ENCODE measurements around the gene LDLRAD4.

Gene LDLRAD4

DNA sequence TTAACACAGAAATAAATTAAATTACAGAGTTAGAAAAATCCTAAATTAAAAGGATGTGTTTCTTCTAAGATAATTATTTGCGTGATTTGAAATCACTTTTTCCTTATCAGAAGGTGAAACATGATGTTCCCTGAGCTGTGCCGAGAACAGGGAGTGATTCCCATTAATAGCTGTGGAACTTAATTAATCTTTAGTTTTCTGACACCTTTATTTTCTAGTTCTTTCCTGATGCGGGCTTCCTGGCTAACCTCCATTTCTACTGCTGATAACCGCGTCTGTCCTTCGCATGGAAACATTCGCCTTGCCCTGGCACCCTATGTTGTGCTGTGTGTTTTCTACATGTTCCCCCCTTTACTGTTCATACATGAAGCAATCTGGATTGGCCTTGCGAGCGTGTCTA, 334.9 kb downstream of the LDLRAD4 start:
- TF ChIP-seq FOXP2 (optimal IDR thresholded peaks at IDR 0.05; ENCODE audit: control extremely low read depth, extremely low read length, insufficient read depth) (no peak), EZH2 (IDR thresholded peaks at IDR 0.05) (no peak), POLR2AphosphoS5 (IDR thresholded peaks at IDR 0.05; ENCODE audit: borderline replicate concordance, low read depth, low read length) (no peak)
- Histone ChIP-seq H3K27ac (no peak overlapping the region), H3K9me3 (ENCODE audit: low read depth, low read length) (no peaks in the 10 kb centered on the region), H3K36me3 (ENCODE audit: insufficient read depth, low read length) (no peaks in the 10 kb centered on the region), H3K4me3 (no peak overlapping the region), H3K9ac (ENCODE audit: insufficient read length) (no peak overlapping the region)
- no peak for DNase-seq (ENCODE audit: low read depth, low spot score)

DNA sequence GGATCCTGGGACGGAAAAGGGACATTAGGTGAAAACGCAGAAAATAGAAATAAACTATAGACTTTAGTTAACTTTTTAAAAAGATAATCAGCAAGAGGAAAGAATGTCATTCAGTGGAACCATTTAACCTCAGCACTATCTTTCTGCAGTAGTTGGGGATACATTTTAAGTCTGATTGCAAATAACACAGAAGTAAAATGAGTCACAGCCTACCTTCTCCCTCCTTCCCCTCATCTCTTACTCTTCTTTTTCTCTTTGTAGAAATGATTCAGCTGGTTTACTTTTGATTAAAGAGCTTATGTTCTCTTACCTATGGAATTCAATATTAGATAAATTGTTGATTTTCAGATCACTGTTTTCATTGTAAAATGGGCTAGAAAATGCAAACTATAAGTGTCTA, 336.6 kb downstream of the LDLRAD4 start:
- no peak overlapping the region for H3K27ac ChIP-seq
- no peak overlapping the region for H3K9ac ChIP-seq (ENCODE audit: insufficient read length)
- H3K4me3 ChIP-seq = no peak overlapping the region
- TF ChIP-seq EZH2 (IDR thresholded peaks at IDR 0.05) (no peak), POLR2AphosphoS5 (IDR thresholded peaks at IDR 0.05; ENCODE audit: borderline replicate concordance, low read depth, low read length) (no peak), FOXP2 (optimal IDR thresholded peaks at IDR 0.05; ENCODE audit: control extremely low read depth, extremely low read length, insufficient read depth) (no peak)
- no peaks in the 10 kb centered on the region for H3K36me3 ChIP-seq (ENCODE audit: insufficient read depth, low read length)
- no peak for DNase-seq (ENCODE audit: low read depth, low spot score)
- no peaks in the 10 kb centered on the region for H3K9me3 ChIP-seq (ENCODE audit: low read depth, low read length)

DNA sequence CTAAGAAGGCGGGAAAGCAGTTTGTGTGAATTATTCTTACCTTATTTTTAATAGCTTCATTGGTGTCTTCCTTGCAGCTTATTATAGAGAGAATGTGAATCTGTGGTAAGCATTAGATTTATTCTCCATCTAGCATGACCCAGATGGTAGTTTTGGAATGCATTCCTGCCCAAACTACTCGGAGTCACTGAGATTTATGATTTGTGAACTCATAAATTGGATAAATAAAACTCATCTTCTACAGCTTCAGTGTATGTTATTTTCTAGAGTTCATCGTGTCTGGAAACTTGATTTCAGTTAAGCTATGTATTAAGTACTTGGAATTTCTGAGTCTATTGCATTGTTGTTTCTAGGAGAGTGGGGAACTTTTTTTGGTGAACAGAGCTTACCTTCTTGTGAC, 337.3 kb downstream of the LDLRAD4 start:
- H3K9me3 ChIP-seq (ENCODE audit: low read depth, low read length) = no peaks in the 10 kb centered on the region
- no peaks in the 10 kb centered on the region for H3K36me3 ChIP-seq (ENCODE audit: insufficient read depth, low read length)
- TF ChIP-seq POLR2AphosphoS5 (IDR thresholded peaks at IDR 0.05; ENCODE audit: borderline replicate concordance, low read depth, low read length) (no peak), FOXP2 (optimal IDR thresholded peaks at IDR 0.05; ENCODE audit: control extremely low read depth, extremely low read length, insufficient read depth) (no peak), EZH2 (IDR thresholded peaks at IDR 0.05) (no peak)
- DNase-seq (ENCODE audit: low read depth, low spot score) = no peak
- H3K9ac ChIP-seq (ENCODE audit: insufficient read length) = no peak overlapping the region
- no peak overlapping the region for H3K4me3 ChIP-seq
- H3K27ac ChIP-seq = no peak overlapping the region

DNA sequence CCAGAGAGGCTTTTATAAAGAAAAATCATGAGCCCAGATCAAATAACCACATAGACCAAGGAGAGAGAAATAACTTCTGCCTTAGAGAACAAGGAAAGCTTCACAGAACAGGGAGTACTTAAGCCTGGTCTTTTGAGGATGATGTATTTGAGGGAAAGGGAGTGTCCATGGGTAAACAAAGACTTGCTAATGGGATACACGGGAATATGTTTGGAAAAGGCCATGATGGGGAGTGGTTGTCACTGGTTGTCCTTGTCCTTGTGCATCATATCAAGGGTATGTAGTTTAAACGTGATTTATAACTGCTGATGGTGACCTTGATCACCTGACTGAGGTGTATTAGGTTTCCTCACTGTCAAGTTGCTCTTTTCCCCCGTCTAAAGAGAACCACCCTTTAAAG, 337.9 kb downstream of the LDLRAD4 start:
- H3K36me3 ChIP-seq (ENCODE audit: insufficient read depth, low read length) = no peaks in the 10 kb centered on the region
- no peak for DNase-seq (ENCODE audit: low read depth, low spot score)
- TF ChIP-seq POLR2AphosphoS5 (IDR thresholded peaks at IDR 0.05; ENCODE audit: borderline replicate concordance, low read depth, low read length) = no peak
- TF ChIP-seq FOXP2 (optimal IDR thresholded peaks at IDR 0.05; ENCODE audit: control extremely low read depth, extremely low read length, insufficient read depth) = no peak
- no peak for TF ChIP-seq EZH2 (IDR thresholded peaks at IDR 0.05)
- H3K4me3 ChIP-seq = no peak overlapping the region
- H3K9ac ChIP-seq (ENCODE audit: insufficient read length) = no peak overlapping the region
- H3K27ac ChIP-seq = no peak overlapping the region
- no peaks in the 10 kb centered on the region for H3K9me3 ChIP-seq (ENCODE audit: low read depth, low read length)

DNA sequence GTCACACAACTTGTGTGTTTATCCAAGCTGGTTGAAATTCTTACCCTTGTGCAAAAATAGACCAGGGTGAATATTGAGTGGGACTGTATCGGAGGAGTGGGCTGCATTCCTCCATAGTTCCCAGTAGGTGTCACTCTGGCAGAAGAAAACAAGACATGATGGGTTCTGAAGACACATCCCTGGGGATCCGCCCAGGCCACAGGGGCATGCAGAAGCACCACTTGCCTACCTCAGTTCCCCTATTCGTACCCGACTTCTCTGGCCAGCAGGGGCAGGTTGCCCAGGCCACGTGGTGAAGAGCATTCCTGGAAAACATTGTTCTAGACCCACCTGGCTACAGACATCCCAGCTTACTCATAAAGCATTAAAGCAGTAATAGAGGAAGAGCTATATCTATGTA, 339.6 kb downstream of the LDLRAD4 start:
- Histone ChIP-seq H3K9ac (ENCODE audit: insufficient read length) (no peak overlapping the region), H3K27ac (no peak overlapping the region)

DNA sequence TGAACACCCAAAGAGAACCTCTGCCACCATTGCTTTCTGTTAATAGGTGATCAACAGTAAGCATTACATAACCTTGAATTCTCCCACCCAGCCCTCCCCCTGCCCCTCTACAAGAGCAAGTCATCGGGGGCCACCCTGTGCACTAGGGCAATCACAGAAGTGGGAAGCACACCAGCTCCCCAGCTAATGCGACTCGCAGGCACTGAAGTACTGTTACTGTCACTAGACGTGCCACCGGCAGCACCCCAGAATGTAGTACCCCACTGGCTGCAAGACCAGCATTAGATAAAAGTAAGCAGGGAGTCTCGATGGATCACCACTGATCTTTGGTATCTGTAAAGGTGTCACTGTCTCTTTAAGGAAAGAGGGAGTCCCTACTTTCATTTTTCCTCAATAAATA, 340.2 kb downstream of the LDLRAD4 start:
- Histone ChIP-seq H3K9ac (ENCODE audit: insufficient read length) (no peak overlapping the region), H3K4me3 (no peak overlapping the region), H3K27ac (no peak overlapping the region), H3K9me3 (ENCODE audit: low read depth, low read length) (no peaks in the 10 kb centered on the region), H3K36me3 (ENCODE audit: insufficient read depth, low read length) (no peaks in the 10 kb centered on the region)
- TF ChIP-seq POLR2AphosphoS5 (IDR thresholded peaks at IDR 0.05; ENCODE audit: borderline replicate concordance, low read depth, low read length) (no peak), FOXP2 (optimal IDR thresholded peaks at IDR 0.05; ENCODE audit: control extremely low read depth, extremely low read length, insufficient read depth) (no peak), EZH2 (IDR thresholded peaks at IDR 0.05) (no peak)
- DNase-seq (ENCODE audit: low read depth, low spot score) = no peak

More for the DNA sequence above, 339.6 kb downstream of the LDLRAD4 start:
- Histone ChIP-seq H3K4me3 (no peak overlapping the region), H3K36me3 (ENCODE audit: insufficient read depth, low read length) (no peaks in the 10 kb centered on the region), H3K9me3 (ENCODE audit: low read depth, low read length) (no peaks in the 10 kb centered on the region)
- DNase-seq (ENCODE audit: low read depth, low spot score) = no peak
- TF ChIP-seq POLR2AphosphoS5 (IDR thresholded peaks at IDR 0.05; ENCODE audit: borderline replicate concordance, low read depth, low read length) (no peak), FOXP2 (optimal IDR thresholded peaks at IDR 0.05; ENCODE audit: control extremely low read depth, extremely low read length, insufficient read depth) (no peak), EZH2 (IDR thresholded peaks at IDR 0.05) (no peak)

DNA sequence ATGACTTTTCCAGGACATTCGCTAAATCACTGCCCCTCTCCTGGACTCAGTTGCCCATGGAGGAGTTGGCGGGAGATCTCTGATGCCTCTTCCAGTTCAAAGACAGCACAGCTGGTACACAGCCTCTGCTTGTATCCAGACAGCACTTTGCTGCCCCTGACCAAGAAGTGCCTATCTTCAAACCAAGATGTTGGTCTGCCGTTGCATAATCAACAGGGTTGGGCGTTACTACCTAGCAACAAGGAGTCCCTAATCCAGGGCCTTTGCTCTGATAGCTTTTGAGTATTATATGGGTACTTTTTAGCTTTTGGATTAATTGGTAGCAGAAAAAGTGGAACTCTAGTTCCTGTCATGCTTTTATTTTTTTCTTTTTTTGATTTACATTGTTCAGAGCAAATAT, 341.2 kb downstream of the LDLRAD4 start:
- Histone ChIP-seq H3K27ac (no peak overlapping the region), H3K4me3 (no peak overlapping the region), H3K9me3 (ENCODE audit: low read depth, low read length) (no peaks in the 10 kb centered on the region), H3K36me3 (ENCODE audit: insufficient read depth, low read length) (no peaks in the 10 kb centered on the region), H3K9ac (ENCODE audit: insufficient read length) (no peak overlapping the region)
- no peak for TF ChIP-seq FOXP2 (optimal IDR thresholded peaks at IDR 0.05; ENCODE audit: control extremely low read depth, extremely low read length, insufficient read depth)
- no peak for TF ChIP-seq EZH2 (IDR thresholded peaks at IDR 0.05)
- no peak for TF ChIP-seq POLR2AphosphoS5 (IDR thresholded peaks at IDR 0.05; ENCODE audit: borderline replicate concordance, low read depth, low read length)
- no peak for DNase-seq (ENCODE audit: low read depth, low spot score)

DNA sequence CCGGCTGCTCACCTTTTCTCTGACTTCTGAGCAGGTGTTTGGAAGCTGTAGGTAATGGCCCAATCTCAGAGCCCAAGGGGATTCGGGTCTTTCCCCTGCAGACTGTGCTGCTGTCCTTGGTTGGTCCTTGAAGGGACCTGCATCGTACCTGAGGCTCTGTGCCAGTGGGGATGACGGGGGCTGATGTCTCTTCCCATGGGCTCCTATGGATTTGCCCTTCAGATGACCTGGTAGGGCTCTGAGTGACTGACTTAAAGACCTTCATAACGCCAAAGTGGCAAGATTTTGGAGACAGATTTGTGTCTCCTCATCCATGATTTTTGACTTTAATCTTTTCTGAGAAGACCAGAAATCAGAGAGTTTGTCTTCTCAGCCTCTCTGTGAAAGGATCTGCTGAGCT, 341.7 kb downstream of the LDLRAD4 start:
- DNase-seq (ENCODE audit: low read depth, low spot score) = no peak
- H3K4me3 ChIP-seq = no peak overlapping the region
- H3K27ac ChIP-seq = no peak overlapping the region
- H3K9ac ChIP-seq (ENCODE audit: insufficient read length) = no peak overlapping the region
- H3K9me3 ChIP-seq (ENCODE audit: low read depth, low read length) = no peaks in the 10 kb centered on the region
- H3K36me3 ChIP-seq (ENCODE audit: insufficient read depth, low read length) = no peaks in the 10 kb centered on the region
- TF ChIP-seq POLR2AphosphoS5 (IDR thresholded peaks at IDR 0.05; ENCODE audit: borderline replicate concordance, low read depth, low read length) = no peak
- no peak for TF ChIP-seq FOXP2 (optimal IDR thresholded peaks at IDR 0.05; ENCODE audit: control extremely low read depth, extremely low read length, insufficient read depth)
- no peak for TF ChIP-seq EZH2 (IDR thresholded peaks at IDR 0.05)

DNA sequence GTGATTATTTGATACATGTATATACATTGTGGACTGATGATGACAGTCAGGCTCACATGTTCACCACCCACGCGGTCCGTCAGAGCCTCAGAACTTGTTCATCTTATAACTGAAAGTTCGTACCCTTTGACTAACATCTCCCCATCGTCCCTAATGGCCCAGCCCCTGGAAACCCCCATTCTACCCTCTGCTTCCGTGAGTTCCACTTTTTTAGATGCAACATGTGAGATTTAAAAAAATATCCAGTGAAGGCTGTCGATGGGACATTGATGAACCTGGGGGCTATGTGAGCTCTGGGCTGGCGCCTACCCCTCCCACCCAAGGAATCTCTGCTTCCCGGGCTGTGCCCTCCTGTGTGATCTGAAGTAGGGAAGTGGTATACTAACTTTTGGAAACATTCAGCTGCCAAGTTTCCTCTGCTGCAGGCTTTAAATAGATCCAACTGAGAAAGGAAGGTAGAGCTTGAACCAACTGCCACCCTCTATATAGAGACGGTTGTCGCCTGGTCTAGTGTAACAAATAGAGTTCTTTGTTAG, 344.0 kb downstream of the LDLRAD4 start:
- Histone ChIP-seq H3K9me3 (ENCODE audit: low read depth, low read length) (no peaks in the 10 kb centered on the region), H3K36me3 (ENCODE audit: insufficient read depth, low read length) (no peaks in the 10 kb centered on the region), H3K9ac (ENCODE audit: insufficient read length) (no peak overlapping the region), H3K4me3 (no peak overlapping the region), H3K27ac (no peak overlapping the region)
- no peak for DNase-seq (ENCODE audit: low read depth, low spot score)
- TF ChIP-seq FOXP2 (optimal IDR thresholded peaks at IDR 0.05; ENCODE audit: control extremely low read depth, extremely low read length, insufficient read depth) (no peak), POLR2AphosphoS5 (IDR thresholded peaks at IDR 0.05; ENCODE audit: borderline replicate concordance, low read depth, low read length) (no peak), EZH2 (IDR thresholded peaks at IDR 0.05) (no peak)

Measured in SK-N-MC (cell line).